Kasumi-1 (cell line): ENCODE data around the gene CNN2.
A peak's percentile ranks its signal among the peaks of the same experiment; 100 is the strongest.

Source experiments
- DNase-seq, 2 experiments: peaks; one replicate each; lab custom pipeline; 2025; lab: John Stamatoyannopoulos, UW

Gene CNN2

GRCh38 chr19:1065606-1066109 lies 39.2 kb downstream of the CNN2 start:
- no peak for DNase-seq

DNA sequence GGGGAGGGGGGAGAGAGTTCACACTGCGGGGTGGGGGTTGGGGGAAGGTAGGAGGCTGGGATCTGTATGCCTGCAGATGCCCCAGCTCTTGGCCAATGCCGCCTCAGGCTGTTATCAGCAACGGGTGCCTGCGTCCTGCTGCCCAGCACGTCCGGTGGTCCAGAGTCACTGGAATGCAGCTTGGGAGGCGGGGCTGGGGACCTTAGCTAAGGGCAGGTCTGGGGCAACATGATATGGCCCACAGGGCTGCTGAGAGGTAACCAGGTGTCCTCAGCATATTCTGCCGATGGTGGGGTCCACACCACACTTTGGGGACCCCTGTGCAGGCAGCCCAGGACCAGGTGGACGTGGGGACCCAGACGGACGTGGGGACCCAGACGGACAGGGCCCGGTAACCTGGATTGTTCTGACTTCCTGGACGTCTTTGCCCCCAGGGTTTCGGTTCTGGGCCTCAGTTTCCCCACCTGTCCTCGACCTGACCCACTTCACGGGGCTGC lies 39.9 kb downstream of the CNN2 start:
- no peak for DNase-seq

- DNase-seq: peak; percentile 37 to 48
Observed at GRCh38 chr19:1066748-1067340, 40.4 kb downstream of the CNN2 start, which contains the start of gene ARHGAP45. Gene ARHGAP45 (plus strand): TSS chr19:1067167. CDS start chr19:1067406, 239 bp downstream.

GRCh38 chr19:1067341-1067957 lies 41.0 kb downstream of the CNN2 start:
- no peak for DNase-seq

- peak; percentile 21 to 53 for DNase-seq
Observed at GRCh38 chr19:1068009-1069001, 41.9 kb downstream of the CNN2 start.

DNA sequence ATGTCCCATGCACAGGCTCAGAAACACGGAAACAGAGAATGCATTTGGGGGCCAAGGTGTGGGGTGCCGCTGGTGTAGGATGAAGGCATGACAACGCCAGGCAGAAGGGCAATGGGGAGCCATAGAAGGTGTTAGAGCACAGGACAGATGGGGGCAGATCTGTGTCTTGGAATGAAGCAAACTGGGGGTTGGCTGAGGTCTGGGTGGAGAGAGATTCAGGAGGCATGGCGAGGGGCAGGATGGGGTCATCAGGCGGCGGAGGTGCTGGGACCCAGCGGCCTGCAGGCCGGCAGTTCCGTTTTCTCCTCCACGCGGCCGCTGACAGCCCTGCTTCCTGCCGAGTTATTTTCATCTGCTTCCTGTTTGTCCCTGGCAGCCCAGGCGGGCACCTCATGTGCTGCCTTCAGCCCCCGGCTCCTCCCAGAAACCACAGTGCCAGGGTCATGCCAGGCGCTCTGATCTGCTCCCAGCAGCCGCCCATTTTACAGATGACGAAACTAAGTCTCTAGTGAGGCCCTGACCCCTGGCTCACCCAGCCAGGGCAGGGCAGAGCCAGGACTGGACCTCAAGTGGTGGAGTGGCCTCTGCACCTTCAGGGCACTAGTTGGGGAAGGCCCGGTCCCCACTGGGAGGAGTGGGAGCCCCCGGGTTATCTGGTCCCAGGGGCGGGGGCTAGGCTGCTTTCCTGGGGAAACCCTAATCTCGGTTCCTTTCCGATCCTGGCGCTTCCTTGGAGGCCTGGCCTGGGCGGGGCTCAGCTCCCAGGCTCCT lies 42.8 kb downstream of the CNN2 start:
- DNase-seq: peak; percentile 94 to 95

DNA sequence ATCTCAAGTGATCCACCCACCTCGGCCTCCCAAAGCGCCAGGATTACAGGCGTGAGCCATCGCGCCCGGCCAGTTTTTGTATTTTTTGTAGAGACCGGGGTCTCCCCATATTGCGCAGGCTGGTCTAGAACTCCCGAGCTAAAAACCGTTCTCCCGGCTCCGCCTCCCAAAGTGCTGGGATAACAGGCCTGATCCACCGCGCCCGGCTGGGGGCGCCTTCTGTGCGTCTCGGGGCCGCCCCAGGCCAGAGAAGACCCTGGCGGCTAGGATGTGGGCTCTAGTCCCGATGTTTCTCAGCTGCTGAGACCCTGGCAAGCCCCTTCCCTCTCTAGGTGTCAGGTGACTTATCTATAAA lies 44.1 kb downstream of the CNN2 start:
- no peak for DNase-seq

DNA sequence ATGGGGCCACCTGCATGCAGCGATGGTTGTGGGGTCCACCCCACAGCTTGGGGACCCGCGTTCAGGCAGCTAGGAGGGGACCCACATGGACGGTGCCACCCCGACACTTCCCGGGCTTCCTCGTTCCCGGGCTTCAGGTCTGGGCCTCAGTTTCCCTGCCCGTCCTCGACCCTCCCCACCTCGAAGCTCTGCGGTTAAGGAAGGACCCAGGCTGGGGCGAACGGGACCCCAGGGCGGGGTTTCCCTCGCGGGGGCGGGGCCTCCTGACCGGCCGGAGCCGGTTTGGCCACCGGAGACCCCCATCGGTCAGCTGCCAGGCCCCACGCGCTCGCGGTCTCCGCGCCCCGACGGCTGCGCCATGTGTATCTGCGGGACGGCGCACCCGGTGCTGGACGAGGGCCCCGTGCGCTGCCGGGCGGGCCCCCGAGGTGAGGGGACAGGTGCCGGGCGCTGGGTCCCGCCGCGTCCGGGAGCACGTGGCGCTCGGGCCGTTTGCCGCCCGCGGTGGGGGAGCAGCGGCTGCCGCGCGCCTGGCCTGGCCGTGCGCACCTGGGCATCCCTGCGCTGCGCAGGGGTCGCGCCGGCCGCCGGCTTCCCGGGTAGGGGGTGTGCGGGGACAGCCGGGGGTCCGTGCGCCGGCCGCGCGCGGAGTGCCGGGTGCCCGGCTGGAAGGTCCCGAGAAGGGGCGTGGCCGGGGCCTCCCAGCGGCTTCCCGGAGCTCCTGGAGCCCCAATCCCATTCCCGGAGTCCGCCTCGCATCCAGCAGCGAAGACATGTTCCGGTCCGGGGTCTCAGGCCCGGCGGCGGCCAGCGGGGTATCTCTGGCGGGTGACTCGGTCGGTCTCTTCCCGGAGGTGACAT lies 44.8 kb downstream of the CNN2 start:
- no peak for DNase-seq

- no peak for DNase-seq
Observed at GRCh38 chr19:1072371-1073015, 46.1 kb downstream of the CNN2 start.

GRCh38 chr19:1073063-1073955 lies 46.9 kb downstream of the CNN2 start:
- no peak for DNase-seq

- no peak for DNase-seq
Observed at GRCh38 chr19:1073956-1074517, 47.6 kb downstream of the CNN2 start.

GRCh38 chr19:1074544-1075283 lies 48.3 kb downstream of the CNN2 start:
- peak; percentile 75 to 83 for DNase-seq

GRCh38 chr19:1076046-1076386 lies 49.6 kb downstream of the CNN2 start:
- DNase-seq: no peak

GRCh38 chr19:1076951-1077350 lies 50.5 kb downstream of the CNN2 start:
- DNase-seq: peak; percentile 69 to 76

DNA sequence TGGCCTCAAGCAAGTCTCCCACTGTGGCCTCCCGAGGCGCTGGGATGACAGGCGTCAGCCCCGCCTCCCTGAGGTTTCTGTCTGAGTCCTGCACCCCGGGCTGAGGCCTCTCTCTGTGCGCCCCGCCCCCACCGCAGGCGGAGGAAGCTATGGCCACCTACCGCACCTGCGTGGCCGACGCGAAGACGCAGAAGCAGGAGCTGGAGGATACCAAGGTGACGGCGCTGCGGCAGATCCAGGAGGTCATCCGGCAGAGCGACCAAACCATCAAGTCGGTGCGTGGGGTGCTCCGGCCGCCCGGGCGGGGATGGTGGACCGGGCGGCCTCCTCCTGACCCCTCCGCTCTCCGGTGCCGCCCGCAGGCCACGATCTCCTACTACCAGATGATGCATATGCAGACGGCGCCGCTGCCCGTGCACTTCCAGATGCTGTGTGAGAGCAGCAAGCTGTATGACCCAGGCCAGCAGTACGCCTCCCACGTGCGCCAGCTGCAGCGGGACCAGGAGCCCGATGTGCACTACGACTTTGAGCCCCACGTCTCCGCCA lies 53.2 kb downstream of the CNN2 start:
- no peak for DNase-seq

DNA sequence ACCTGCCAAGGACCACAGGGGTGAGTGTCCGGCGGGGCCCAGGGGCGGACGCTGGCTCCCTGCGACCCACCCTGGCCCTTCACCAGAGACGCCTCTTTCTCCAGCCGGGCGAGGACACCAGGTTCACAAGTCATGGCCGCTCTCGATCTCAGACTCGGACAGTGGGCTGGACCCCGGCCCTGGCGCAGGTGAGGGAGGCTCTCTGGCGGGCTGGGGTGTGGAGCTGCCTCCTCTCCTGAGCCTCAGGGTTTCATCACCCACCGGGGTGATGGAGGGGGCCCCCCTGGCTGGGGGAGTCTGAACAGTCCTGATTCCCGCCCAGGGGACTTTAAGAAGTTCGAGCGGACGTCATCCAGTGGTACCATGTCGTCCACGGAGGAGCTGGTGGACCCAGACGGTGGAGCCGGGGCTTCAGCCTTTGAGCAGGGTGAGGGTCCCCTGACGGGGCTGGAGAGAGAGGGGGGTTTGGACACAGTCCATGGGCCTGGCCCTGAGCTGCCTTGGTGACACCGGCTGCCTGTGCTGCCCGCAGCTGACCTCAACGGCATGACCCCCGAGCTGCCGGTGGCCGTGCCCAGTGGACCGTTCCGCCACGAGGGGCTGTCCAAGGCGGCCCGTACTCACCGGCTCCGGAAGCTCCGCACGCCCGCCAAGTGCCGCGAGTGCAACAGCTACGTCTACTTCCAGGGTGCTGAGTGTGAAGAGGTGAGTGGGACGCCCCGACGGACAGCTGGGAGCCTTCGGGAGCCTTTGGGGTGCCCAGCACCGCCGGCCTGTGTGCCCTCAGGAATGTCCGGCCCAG lies 54.2 kb downstream of the CNN2 start:
- DNase-seq: no peak
